Breast epithelium (tissue), 3 donors: ENCODE results near the gene KDM4B.

ENCODE experiments used
- POLR2A ChIP-seq: fragments of 450-650 bp; IDR thresholded peaks from one replicate; pipeline ENCODE4 v1.6.1; 2016; ENCODE audit warnings: antibody characterized with exemption, mild to moderate bottlenecking, moderate library complexity
- POLR2AphosphoS5 ChIP-seq, 3 donors: sonication (generic); formaldehyde crosslinking; IDR thresholded peaks; one replicate each; pipeline ENCODE4 v1.6.1; 2017; ENCODE audit warnings: antibody characterized with exemption in 3 of 3
- TF ChIP-seq, protein P1 (sequence below), 3 donors: fragments of 450-650 bp; IDR thresholded peaks; one replicate each; pipeline ENCODE4 v1.5.1; 2016 to 2017; ENCODE audit warnings: antibody characterized with exemption in 3 of 3, mild to moderate bottlenecking in 3 of 3, moderate library complexity in 3 of 3

- TF ChIP-seq, protein P1, sequence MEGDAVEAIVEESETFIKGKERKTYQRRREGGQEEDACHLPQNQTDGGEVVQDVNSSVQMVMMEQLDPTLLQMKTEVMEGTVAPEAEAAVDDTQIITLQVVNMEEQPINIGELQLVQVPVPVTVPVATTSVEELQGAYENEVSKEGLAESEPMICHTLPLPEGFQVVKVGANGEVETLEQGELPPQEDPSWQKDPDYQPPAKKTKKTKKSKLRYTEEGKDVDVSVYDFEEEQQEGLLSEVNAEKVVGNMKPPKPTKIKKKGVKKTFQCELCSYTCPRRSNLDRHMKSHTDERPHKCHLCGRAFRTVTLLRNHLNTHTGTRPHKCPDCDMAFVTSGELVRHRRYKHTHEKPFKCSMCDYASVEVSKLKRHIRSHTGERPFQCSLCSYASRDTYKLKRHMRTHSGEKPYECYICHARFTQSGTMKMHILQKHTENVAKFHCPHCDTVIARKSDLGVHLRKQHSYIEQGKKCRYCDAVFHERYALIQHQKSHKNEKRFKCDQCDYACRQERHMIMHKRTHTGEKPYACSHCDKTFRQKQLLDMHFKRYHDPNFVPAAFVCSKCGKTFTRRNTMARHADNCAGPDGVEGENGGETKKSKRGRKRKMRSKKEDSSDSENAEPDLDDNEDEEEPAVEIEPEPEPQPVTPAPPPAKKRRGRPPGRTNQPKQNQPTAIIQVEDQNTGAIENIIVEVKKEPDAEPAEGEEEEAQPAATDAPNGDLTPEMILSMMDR (IDR thresholded peaks at IDR 0.05), result no peak
- TF ChIP-seq POLR2A, result no peak
- TF ChIP-seq POLR2AphosphoS5 (IDR thresholded peaks at IDR 0.05), result no peak
Measured at GRCh38 chr19:4930664-4931063, 38.2 kb upstream of the KDM4B start.
